Measurements from ENCODE around the gene TRIM41.

TRIM41 gene

DNA sequence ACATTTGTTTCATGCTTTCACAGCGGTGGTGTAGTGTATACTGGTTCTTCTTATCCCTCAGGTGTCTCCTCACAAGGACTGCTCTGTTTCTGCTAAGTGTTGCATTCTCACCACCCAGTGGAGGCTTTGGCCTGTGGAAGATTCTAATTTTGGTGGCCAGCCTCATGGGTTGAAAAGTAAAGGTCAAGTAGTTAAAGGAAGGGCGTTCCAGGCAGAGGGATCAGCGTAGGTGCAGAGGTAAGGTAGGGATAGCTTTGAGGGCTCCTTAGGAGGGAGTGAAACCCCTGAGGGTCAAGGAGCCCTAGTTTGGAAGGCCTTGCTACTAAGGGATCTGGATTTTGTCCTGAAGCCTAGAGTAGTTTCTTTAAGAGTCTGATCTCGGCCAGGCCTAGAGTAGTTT lies 25.2 kb downstream of the TRIM41 start:
- Histone ChIP-seq H2AFZ (ENCODE audit: low read length) (no peak overlapping the region), H3K9me3 (ENCODE audit: low read length) (no peaks in the 10 kb centered on the region), H3K27ac (ENCODE audit: low read depth, low read length, poor library complexity, severe bottlenecking) (peak overlapping the region; percentile 84), H4K20me1 (ENCODE audit: insufficient read depth, low read length) (no peaks in the 10 kb centered on the region), H3K36me3 (ENCODE audit: insufficient read depth, low read length) (peaks cover 10% of the 10 kb centered on the region), H3K9me2 (ENCODE audit: low read depth, low read length) (no peaks in the 10 kb centered on the region), H3K4me1 (ENCODE audit: insufficient read depth, low read length, severe bottlenecking) (peaks cover 65% of the 10 kb centered on the region), H3K27me3 (ENCODE audit: insufficient read depth, low read length) (no peaks in the 10 kb centered on the region), H3K4me3 (ENCODE audit: low read depth, low read length, poor library complexity, severe bottlenecking) (peak overlapping the region; percentile 96), H3F3A (ENCODE audit: insufficient read depth, low read length) (no peaks in the 10 kb centered on the region), H3K79me2 (ENCODE audit: insufficient read depth, low read length) (peaks cover 14% of the 10 kb centered on the region), H3K4me2 (ENCODE audit: low read length) (peak overlapping the region; percentile 90), H3K9ac (ENCODE audit: low read length) (peak overlapping the region; percentile 67)
- TF ChIP-seq EZH2 (IDR thresholded peaks at IDR 0.05; ENCODE audit: borderline replicate concordance, low read length): no peak
- TF ChIP-seq, protein P1, sequence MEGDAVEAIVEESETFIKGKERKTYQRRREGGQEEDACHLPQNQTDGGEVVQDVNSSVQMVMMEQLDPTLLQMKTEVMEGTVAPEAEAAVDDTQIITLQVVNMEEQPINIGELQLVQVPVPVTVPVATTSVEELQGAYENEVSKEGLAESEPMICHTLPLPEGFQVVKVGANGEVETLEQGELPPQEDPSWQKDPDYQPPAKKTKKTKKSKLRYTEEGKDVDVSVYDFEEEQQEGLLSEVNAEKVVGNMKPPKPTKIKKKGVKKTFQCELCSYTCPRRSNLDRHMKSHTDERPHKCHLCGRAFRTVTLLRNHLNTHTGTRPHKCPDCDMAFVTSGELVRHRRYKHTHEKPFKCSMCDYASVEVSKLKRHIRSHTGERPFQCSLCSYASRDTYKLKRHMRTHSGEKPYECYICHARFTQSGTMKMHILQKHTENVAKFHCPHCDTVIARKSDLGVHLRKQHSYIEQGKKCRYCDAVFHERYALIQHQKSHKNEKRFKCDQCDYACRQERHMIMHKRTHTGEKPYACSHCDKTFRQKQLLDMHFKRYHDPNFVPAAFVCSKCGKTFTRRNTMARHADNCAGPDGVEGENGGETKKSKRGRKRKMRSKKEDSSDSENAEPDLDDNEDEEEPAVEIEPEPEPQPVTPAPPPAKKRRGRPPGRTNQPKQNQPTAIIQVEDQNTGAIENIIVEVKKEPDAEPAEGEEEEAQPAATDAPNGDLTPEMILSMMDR (IDR thresholded peaks at IDR 0.05; ENCODE audit: low read length): no peak

DNA sequence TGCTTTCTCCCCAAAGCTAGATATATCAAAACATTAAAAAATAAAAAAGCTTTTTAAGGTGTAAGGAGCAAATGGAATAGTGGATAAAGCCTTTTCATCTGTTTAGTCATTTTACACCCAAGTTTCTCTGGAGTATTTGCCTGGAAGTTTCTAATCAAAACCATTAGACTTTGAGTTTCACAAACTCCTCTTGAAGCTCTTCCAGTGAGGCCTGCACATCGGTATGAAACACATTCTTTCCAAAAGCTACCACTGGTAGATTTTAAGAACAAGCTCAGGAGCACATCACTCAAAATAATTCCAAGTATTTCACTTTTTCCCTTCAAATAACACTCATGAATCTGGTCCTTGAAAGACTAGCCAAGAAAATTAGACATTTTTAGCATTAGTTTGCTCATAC lies 32.2 kb downstream of the TRIM41 start:
- Histone ChIP-seq H3F3A (ENCODE audit: insufficient read depth, low read length) (no peaks in the 10 kb centered on the region), H3K9me2 (ENCODE audit: low read depth, low read length) (no peaks in the 10 kb centered on the region), H3K27ac (ENCODE audit: low read depth, low read length, poor library complexity, severe bottlenecking) (no peak overlapping the region), H3K4me1 (ENCODE audit: insufficient read depth, low read length, severe bottlenecking) (peaks cover 57% of the 10 kb centered on the region), H3K4me3 (ENCODE audit: low read depth, low read length, poor library complexity, severe bottlenecking) (no peak overlapping the region), H2AFZ (ENCODE audit: low read length) (no peak overlapping the region), H3K4me2 (ENCODE audit: low read length) (no peak overlapping the region), H3K79me2 (ENCODE audit: insufficient read depth, low read length) (peaks cover 47% of the 10 kb centered on the region), H4K20me1 (ENCODE audit: insufficient read depth, low read length) (no peaks in the 10 kb centered on the region), H3K9me3 (ENCODE audit: low read length) (no peaks in the 10 kb centered on the region), H3K9ac (ENCODE audit: low read length) (no peak overlapping the region), H3K36me3 (ENCODE audit: insufficient read depth, low read length) (peaks cover 41% of the 10 kb centered on the region), H3K27me3 (ENCODE audit: insufficient read depth, low read length) (no peaks in the 10 kb centered on the region)
- TF ChIP-seq, protein P1 (IDR thresholded peaks at IDR 0.05; ENCODE audit: low read length): no peak
- TF ChIP-seq EZH2 (IDR thresholded peaks at IDR 0.05; ENCODE audit: borderline replicate concordance, low read length): no peak

DNA sequence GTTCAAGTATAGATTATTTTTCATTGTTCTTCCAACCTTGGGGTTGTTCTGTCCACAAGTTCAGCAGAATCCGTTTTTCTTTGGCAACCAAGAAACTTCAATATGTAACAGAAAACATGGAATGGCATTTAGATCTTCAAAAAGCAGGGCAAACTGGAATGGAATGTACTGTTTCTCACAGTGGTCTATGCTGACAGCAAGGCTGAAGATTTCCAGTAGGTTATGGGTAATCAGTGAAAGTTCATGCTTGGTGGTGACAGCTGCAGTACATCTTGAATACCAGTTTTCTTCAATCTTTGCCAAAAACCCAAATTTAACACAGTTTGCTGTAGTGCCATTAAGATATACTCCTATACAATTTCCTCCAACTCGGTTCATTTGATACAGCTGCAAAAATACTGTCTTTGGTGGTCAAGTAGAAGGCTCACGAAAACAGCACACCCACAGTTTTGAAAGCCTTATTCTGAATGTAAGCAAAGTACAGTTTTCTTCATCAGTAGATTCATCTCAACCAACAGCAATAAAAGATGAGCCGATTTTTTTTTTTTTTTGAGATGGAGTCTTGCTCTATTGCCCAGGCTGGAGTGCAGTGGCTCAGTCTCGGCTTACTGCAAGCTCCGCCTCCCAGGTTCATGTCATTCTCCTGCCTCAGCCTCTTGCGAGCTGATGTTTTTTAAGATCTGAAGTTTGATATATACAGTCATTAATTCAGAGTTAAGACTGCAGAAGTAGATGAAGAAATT lies 32.9 kb downstream of the TRIM41 start:
- TF ChIP-seq EZH2 (IDR thresholded peaks at IDR 0.05; ENCODE audit: borderline replicate concordance, low read length): no peak
- TF ChIP-seq, protein P1 (IDR thresholded peaks at IDR 0.05; ENCODE audit: low read length): no peak
- no peaks in the 10 kb centered on the region for H3K9me3 ChIP-seq (ENCODE audit: low read length)
- H2AFZ ChIP-seq (ENCODE audit: low read length): no peak overlapping the region
- 0 out of 2 replicates have a peak overlapping the region, but pooled peaks have one; percentile 32 for H3K4me2 ChIP-seq (ENCODE audit: low read length)
- no peak overlapping the region for H3K4me3 ChIP-seq (ENCODE audit: low read depth, low read length, poor library complexity, severe bottlenecking)
- peaks cover 50% of the 10 kb centered on the region for H3K79me2 ChIP-seq (ENCODE audit: insufficient read depth, low read length)
- no peaks in the 10 kb centered on the region for H3K9me2 ChIP-seq (ENCODE audit: low read depth, low read length)
- no peaks in the 10 kb centered on the region for H4K20me1 ChIP-seq (ENCODE audit: insufficient read depth, low read length)
- H3K4me1 ChIP-seq (ENCODE audit: insufficient read depth, low read length, severe bottlenecking): peaks cover 52% of the 10 kb centered on the region
- H3K36me3 ChIP-seq (ENCODE audit: insufficient read depth, low read length): peaks cover 41% of the 10 kb centered on the region
- H3K27me3 ChIP-seq (ENCODE audit: insufficient read depth, low read length): no peaks in the 10 kb centered on the region
- no peak overlapping the region for H3K9ac ChIP-seq (ENCODE audit: low read length)
- no peaks in the 10 kb centered on the region for H3F3A ChIP-seq (ENCODE audit: insufficient read depth, low read length)
- no peak overlapping the region for H3K27ac ChIP-seq (ENCODE audit: low read depth, low read length, poor library complexity, severe bottlenecking)

All from OCI-LY1 (cell line).